ENCODE measurements around the gene UBAC1.
"Not testable (repeated sequence)": the region's sequence is repeated elsewhere in the genome, so short reads cannot be mapped to it uniquely, and the experiment has no call there.

Gene UBAC1

GRCh38 chr9:135955934-135956801 lies 5.0 kb downstream of the UBAC1 start:
- no peak for DNase-seq

GRCh38 chr9:135952664-135953206 lies 8.4 kb downstream of the UBAC1 start:
- no peak for DNase-seq

GRCh38 chr9:135951889-135952663 lies 9.1 kb downstream of the UBAC1 start:
- DNase-seq: no peak

GRCh38 chr9:135951310-135951709 lies 9.9 kb downstream of the UBAC1 start:
- not testable (repeated sequence) for DNase-seq

- DNase-seq: not testable (repeated sequence)
Observed at GRCh38 chr9:135950841-135951240, 10.3 kb downstream of the UBAC1 start.

GRCh38 chr9:135950135-135950682 lies 11.0 kb downstream of the UBAC1 start:
- DNase-seq: no peak

- no peak for DNase-seq
Observed at GRCh38 chr9:135949501-135950134, 11.6 kb downstream of the UBAC1 start.

- no peak for DNase-seq
Observed at GRCh38 chr9:135948968-135949367, 12.2 kb downstream of the UBAC1 start.

GRCh38 chr9:135948446-135948845 lies 12.7 kb downstream of the UBAC1 start:
- no peak for DNase-seq

- no peak for DNase-seq
Observed at GRCh38 chr9:135947582-135947981, 13.6 kb downstream of the UBAC1 start.

GRCh38 chr9:135947105-135947504 lies 14.1 kb downstream of the UBAC1 start:
- DNase-seq: not testable (repeated sequence)

- no peak for DNase-seq
Observed at GRCh38 chr9:135946392-135946994, 14.7 kb downstream of the UBAC1 start.

- no peak for DNase-seq
Observed at GRCh38 chr9:135945969-135946368, 15.2 kb downstream of the UBAC1 start.

- no peak for DNase-seq
Observed at GRCh38 chr9:135944444-135945252, 16.5 kb downstream of the UBAC1 start.

GRCh38 chr9:135943604-135944003 lies 17.6 kb downstream of the UBAC1 start:
- not testable (repeated sequence) for DNase-seq

- DNase-seq: no peak
Observed at GRCh38 chr9:135941288-135941995, 19.7 kb downstream of the UBAC1 start.

- DNase-seq: peak; percentile 73
Observed at GRCh38 chr9:135939351-135940265, 21.6 kb downstream of the UBAC1 start.

GRCh38 chr9:135937521-135938489 lies 23.4 kb downstream of the UBAC1 start:
- no peak for DNase-seq
